Dedifferentiated amniotic fluid mesenchymal stem cell (primary cell): ENCODE measurements around the gene ZNF841.
"Not testable (repeated sequence)": the region's sequence is repeated elsewhere in the genome, so short reads cannot be mapped to it uniquely, and the experiment has no call there.

Experiments
- DNase-seq: peaks from one replicate; pipeline ENCODE4 v3.0.0-alpha.2; 2016; ENCODE audit errors: extremely low spot score

ZNF841 gene

GRCh38 chr19:52095172-52096014, at the start of gene ZNF841:
Gene ZNF841, minus strand, starts transcription at chr19:52095765. Its CDS starts 10,964 bp downstream, at chr19:52084801.
- DNase-seq: peak; percentile 96

GRCh38 chr19:52142001-52142595, 46.5 kb upstream of the ZNF841 start:
- DNase-seq: no peak

GRCh38 chr19:52141203-52141602, 45.6 kb upstream of the ZNF841 start:
- DNase-seq: no peak

- no peak for DNase-seq
Observed at GRCh38 chr19:52140032-52140710, 44.6 kb upstream of the ZNF841 start.

- peak; percentile 91 for DNase-seq
Observed at GRCh38 chr19:52139252-52140031, 43.9 kb upstream of the ZNF841 start, which contains the start of gene ZNF616. Gene ZNF616, minus strand, starts transcription at chr19:52139938. Its CDS starts 9,426 bp downstream, at chr19:52130512.

- no peak for DNase-seq
Observed at GRCh38 chr19:52138983-52139251, 43.4 kb upstream of the ZNF841 start.

- DNase-seq: no peak
Observed at GRCh38 chr19:52138278-52138982, 42.9 kb upstream of the ZNF841 start.

GRCh38 chr19:52120286-52120685, 24.7 kb upstream of the ZNF841 start:
- DNase-seq: no peak

- no peak for DNase-seq
Observed at GRCh38 chr19:52115526-52116053, 20.0 kb upstream of the ZNF841 start.

GRCh38 chr19:52114691-52115090, 19.1 kb upstream of the ZNF841 start:
- no peak for DNase-seq

- no peak for DNase-seq
Observed at GRCh38 chr19:52112624-52113023, 17.1 kb upstream of the ZNF841 start.

- no peak for DNase-seq
Observed at GRCh38 chr19:52110780-52111179, 15.2 kb upstream of the ZNF841 start.

- DNase-seq: no peak
Observed at GRCh38 chr19:52102782-52103181, 7.2 kb upstream of the ZNF841 start.

- DNase-seq: no peak
Observed at GRCh38 chr19:52101866-52102562, 6.4 kb upstream of the ZNF841 start.

GRCh38 chr19:52099497-52100138, 4.1 kb upstream of the ZNF841 start:
- no peak for DNase-seq

- DNase-seq: not testable (repeated sequence)
Observed at GRCh38 chr19:52096416-52096815, 851 bp upstream of the ZNF841 start.

- DNase-seq: no peak
Observed at GRCh38 chr19:52094526-52095130, 937 bp downstream of the ZNF841 start.

- no peak for DNase-seq
Observed at GRCh38 chr19:52086481-52086880, 9.1 kb downstream of the ZNF841 start.

- no peak for DNase-seq
Observed at GRCh38 chr19:52070496-52070895, 25.1 kb downstream of the ZNF841 start.

GRCh38 chr19:52069653-52070052, 25.9 kb downstream of the ZNF841 start:
- DNase-seq: no peak
